Activated B cell treated with CpG ODN at 0.5 μM for 24 hours (primary cell): ENCODE data around the gene SCLT1. TPM values are rescaled to one million over a fixed set of nuclear protein-coding genes. Genes with fewer than 3 reads are reported as not detected.

Experiments
- ATAC-seq: fragments of 200-7000 bp; cut with Tn5 transposase; one replicate; pipeline ENCODE4 v1.10.0; 2021; ENCODE audit warnings: low read depth, mild to moderate bottlenecking, moderate library complexity
- CTCF ChIA-PET: fragments of 350-600 bp; sonication (Branson Sonifier 250); formaldehyde crosslinking; loops from one replicate; lab custom pipeline; 2021; ENCODE audit warnings: antibody characterized with exemption; lab: Charles Lee
- POLR2A ChIA-PET: fragments of 350-600 bp; sonication (Branson Sonifier 250); formaldehyde crosslinking; loops from one replicate; lab custom pipeline; 2021; ENCODE audit warnings: antibody characterized with exemption; lab: Charles Lee
- DNase-seq: peaks from one replicate; pipeline ENCODE4 v3.0.0; 2022
- H3K27ac Mint-ChIP-seq: one replicate; pipeline ENCODE4 v1.8.0; 2020; ENCODE audit warnings: mixed read lengths
- H3K27me3 Mint-ChIP-seq: one replicate; pipeline ENCODE4 v1.8.0; 2021; ENCODE audit warnings: mixed read lengths
- H3K36me3 Mint-ChIP-seq: one replicate; pipeline ENCODE4 v1.8.0; 2021; ENCODE audit warnings: low read depth, mixed read lengths
- H3K4me1 Mint-ChIP-seq: one replicate; pipeline ENCODE4 v1.8.0; 2021; ENCODE audit warnings: mixed read lengths
- H3K4me3 Mint-ChIP-seq: one replicate; pipeline ENCODE4 v1.8.0; 2020; ENCODE audit warnings: mild to moderate bottlenecking, mixed read lengths
- H3K9me3 Mint-ChIP-seq: one replicate; pipeline ENCODE4 v1.8.0; 2020; ENCODE audit warnings: mixed read lengths
- intact Hi-C: fragments of 100-400 bp; cut with micrococcal nuclease; formaldehyde crosslinking; loops from one replicate; pipeline ENCODE4 v1.15.1; 2024
- total RNA-seq: library from RNA; stranded (reverse); gene quantifications from 2 replicates; pipeline ENCODE4 v1.2.3, GENCODE V29; 2022
- TF ChIP-seq, protein P1 (sequence below): fragments of 200-600 bp; IDR thresholded peaks from one replicate; pipeline ENCODE4 v1.8.0; 2022; ENCODE audit warnings: antibody characterized with exemption, mild to moderate bottlenecking

The SCLT1 gene
- total RNA-seq, 1 donor from 2014 or later: 24.5 TPM

DNA sequence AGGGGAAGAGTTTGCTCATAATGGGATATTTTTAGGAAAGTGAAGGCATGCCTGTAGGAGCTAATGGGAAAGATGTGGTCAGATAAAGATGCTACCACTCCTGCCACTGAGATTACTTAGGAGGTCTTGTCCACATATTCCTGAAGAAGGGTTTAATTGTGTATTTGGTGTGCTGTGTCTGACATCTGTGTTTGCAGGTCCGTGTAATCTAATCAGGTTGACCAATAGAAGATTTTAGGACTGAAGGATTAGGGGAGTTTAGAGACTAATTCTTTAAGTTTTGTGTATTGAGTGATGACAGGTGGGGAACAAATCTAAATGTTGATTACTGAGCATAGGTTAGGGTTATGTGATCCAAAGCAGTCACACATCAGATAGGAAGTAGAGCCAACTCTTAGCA lies 226.6 kb downstream of the SCLT1 start:
- ChIA-PET CTCF (no interaction called here), POLR2A (no interaction called here)
- Mint-ChIP-seq H3K27ac (no peak overlapping the region), H3K4me3 (no peak overlapping the region), H3K27me3 (no peaks in the 10 kb centered on the region), H3K36me3 (peaks cover 83% of the 10 kb centered on the region), H3K4me1 (peaks cover 30% of the 10 kb centered on the region), H3K9me3 (no peaks in the 10 kb centered on the region)
- intact Hi-C loops: no loop called here
- DNase-seq: no peak
- ATAC-seq: no peak
- TF ChIP-seq, protein P1, sequence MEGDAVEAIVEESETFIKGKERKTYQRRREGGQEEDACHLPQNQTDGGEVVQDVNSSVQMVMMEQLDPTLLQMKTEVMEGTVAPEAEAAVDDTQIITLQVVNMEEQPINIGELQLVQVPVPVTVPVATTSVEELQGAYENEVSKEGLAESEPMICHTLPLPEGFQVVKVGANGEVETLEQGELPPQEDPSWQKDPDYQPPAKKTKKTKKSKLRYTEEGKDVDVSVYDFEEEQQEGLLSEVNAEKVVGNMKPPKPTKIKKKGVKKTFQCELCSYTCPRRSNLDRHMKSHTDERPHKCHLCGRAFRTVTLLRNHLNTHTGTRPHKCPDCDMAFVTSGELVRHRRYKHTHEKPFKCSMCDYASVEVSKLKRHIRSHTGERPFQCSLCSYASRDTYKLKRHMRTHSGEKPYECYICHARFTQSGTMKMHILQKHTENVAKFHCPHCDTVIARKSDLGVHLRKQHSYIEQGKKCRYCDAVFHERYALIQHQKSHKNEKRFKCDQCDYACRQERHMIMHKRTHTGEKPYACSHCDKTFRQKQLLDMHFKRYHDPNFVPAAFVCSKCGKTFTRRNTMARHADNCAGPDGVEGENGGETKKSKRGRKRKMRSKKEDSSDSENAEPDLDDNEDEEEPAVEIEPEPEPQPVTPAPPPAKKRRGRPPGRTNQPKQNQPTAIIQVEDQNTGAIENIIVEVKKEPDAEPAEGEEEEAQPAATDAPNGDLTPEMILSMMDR: no peak

DNA sequence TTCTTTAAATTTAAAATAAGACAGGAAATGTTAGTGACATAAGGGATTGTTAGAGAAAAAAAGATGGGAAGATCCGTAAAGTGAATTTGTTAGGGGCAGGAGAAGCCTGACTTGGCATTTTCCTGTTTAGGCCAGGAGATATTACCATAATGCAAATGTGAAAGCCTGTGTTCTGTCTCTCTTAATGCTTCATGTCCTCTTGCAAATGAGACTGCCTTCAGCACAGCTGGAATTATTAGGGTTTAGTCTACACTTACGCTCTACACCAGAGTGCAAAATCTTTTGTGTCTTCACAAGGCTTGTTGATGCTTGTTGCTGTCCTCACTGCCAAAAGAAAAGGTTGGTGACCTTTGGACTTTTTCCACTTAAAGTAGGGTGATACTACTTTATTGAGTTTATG lies 227.1 kb downstream of the SCLT1 start:
- TF ChIP-seq, protein P1: no peak
- ChIA-PET CTCF (no interaction called here), POLR2A (no interaction called here)
- no peaks in the 10 kb centered on the region for H3K9me3 Mint-ChIP-seq
- H3K4me1 Mint-ChIP-seq: peaks cover 33% of the 10 kb centered on the region
- DNase-seq (no peak), ATAC-seq (no peak)
- no peak overlapping the region for H3K27ac Mint-ChIP-seq
- peaks cover 82% of the 10 kb centered on the region for H3K36me3 Mint-ChIP-seq
- intact Hi-C loops: no loop called here
- H3K27me3 Mint-ChIP-seq: no peaks in the 10 kb centered on the region
- H3K4me3 Mint-ChIP-seq: no peak overlapping the region

DNA sequence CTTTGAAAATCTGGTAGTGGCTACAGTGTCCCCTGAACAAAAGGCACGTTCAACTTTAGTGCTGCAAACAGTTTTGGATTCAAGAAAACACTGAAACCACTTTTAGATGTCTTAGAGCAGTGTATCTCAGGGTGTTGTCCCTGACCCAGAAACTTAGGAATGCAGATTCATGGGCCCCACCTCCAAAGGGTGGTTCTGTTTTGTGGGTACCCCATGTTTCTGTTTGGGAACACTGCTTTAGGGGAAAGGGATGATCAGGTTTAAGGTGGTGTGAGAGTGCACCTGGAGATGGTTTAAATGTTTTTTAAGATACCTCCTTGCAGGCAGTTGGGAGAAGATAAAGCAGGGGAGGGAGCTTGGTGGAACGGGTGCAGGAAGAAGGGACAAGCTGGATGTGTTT lies 228.2 kb downstream of the SCLT1 start:
- ATAC-seq (no peak), DNase-seq (no peak)
- CTCF ChIA-PET: interaction anchor here (0.6 kb wide), 1 partner anchor 11 kb away, joined by 3 read pairs; no protein-coding TSS in a partner anchor
- Mint-ChIP-seq H3K36me3 (peaks cover 81% of the 10 kb centered on the region), H3K9me3 (no peaks in the 10 kb centered on the region), H3K27me3 (no peaks in the 10 kb centered on the region), H3K27ac (no peak overlapping the region), H3K4me3 (no peak overlapping the region), H3K4me1 (peaks cover 33% of the 10 kb centered on the region)
- intact Hi-C loops: no loop called here
- TF ChIP-seq, protein P1: no peak
- POLR2A ChIA-PET: no interaction called here

DNA sequence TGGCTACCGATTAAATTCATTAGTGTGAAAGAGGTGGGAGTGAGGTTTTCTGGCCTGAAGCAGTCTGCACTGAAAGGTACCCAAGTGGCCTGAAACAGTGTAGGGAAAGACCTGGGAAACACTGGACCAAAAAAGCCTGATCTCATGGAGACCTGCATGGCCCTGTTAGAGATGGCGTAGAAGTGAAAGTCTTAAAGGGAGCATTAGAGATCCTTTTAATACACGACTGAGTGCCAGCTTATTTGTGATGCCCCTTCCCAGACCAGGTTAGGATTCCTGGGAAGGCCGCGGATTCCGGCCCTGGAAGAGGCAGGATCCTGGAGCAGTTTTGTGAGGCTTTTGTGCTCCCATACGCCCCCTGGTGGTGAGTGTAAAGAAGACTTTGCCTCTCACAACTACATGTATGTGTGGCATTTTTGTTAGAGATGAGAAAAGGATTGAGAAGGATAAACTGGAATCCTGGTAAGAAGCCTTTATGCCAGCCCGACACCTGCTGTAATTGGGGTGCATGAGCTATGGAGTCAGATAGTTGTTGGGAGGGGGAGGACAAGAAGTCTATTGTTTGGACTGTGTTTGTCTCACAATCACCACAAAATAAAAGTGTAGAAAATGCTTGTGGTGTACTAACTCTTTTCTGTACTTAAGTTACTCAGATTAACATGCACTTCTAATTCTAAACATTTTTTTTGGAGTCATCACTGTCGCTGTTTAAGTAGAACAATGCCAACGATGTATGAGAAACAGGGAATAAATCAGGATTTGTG lies 229.8 kb downstream of the SCLT1 start:
- TF ChIP-seq, protein P1: peak; percentile 60
- Mint-ChIP-seq H3K9me3 (no peaks in the 10 kb centered on the region), H3K4me1 (peaks cover 37% of the 10 kb centered on the region), H3K27ac (peak overlapping the region; percentile 62), H3K27me3 (no peaks in the 10 kb centered on the region), H3K4me3 (no peak overlapping the region), H3K36me3 (peaks cover 82% of the 10 kb centered on the region)
- CTCF ChIA-PET: interaction anchor here (0.7 to 2.5 kb wide), 8 partner anchors 9 to 671 kb away, joined by 3 to 14 read pairs (median 4); no protein-coding TSS in a partner anchor
- ATAC-seq (peak; percentile 38), DNase-seq (peak; percentile 48)
- intact Hi-C loops: loop anchor here (1.0 to 5.0 kb wide), 8 partner anchors 36 to 672 kb away; partner anchors contain the start of genes JADE1 and PGRMC2
- POLR2A ChIA-PET: interaction anchor here (0.5 kb wide), 1 partner anchor 230 kb away, joined by 3 read pairs; the partner anchor contains the start of gene SCLT1
